Testis (tissue), 3 donors: Measurements from ENCODE around the gene SPINK9. TPM values are rescaled to one million over a fixed set of nuclear protein-coding genes. Genes with fewer than 3 reads are reported as not detected.

ENCODE experiments used
- DNase-seq: peaks from one replicate; pipeline ENCODE4 v3.0.0-alpha.2; 2019
- H3K27ac ChIP-seq, 2 donors: fragments of 200-600 bp; sonication (generic); one replicate each; pipeline ENCODE4 v1.5.1; 2019
- H3K27me3 ChIP-seq: fragments of 200-600 bp; sonication (generic); one replicate; pipeline ENCODE4 v1.5.1; 2019
- H3K36me3 ChIP-seq: fragments of 200-600 bp; sonication (generic); one replicate; pipeline ENCODE4 v1.5.1; 2017; ENCODE audit warnings: low read depth; ENCODE audit errors: missing control alignments
- H3K4me1 ChIP-seq: fragments of 200-600 bp; sonication (generic); one replicate; pipeline ENCODE4 v1.5.1; 2019
- H3K4me3 ChIP-seq, 2 donors: fragments of 200-600 bp; sonication (generic); one replicate each; pipeline ENCODE4 v1.5.1; 2017 to 2019
- H3K9me3 ChIP-seq: fragments of 200-600 bp; sonication (generic); one replicate; pipeline ENCODE4 v1.5.1; 2017
- CTCF ChIP-seq, 3 experiments: fragments of 450-650 bp in 2 of 3; fragments of 200-600 bp in 1 of 3; sonication (generic) in 1 of 3; IDR thresholded peaks; one replicate each; pipeline ENCODE4 v1.5.1; 2016 to 2019; ENCODE audit warnings: antibody characterized with exemption in 3 of 3, mild to moderate bottlenecking in 2 of 3, moderate library complexity in 1 of 3
- POLR2A ChIP-seq: fragments of 450-650 bp; IDR thresholded peaks from one replicate; pipeline ENCODE4 v1.6.1; 2017; ENCODE audit warnings: antibody characterized with exemption, mild to moderate bottlenecking, moderate library complexity
- WGBS, 2 donors: methylation state at CpG; one replicate each; pipeline ENCODE4 v1.1.5; 2018; 5-methylcytosine and 5-hydroxymethylcytosine counted together
- intact Hi-C: fragments of 100-400 bp; cut with DNase I; formaldehyde crosslinking; loops from one replicate; pipeline ENCODE4 v1.15.1; 2023; ENCODE audit warnings: low total_unique reads
- polyA plus RNA-seq: library from polyadenylated mRNA; stranded (reverse); fragments of 350-450 nt; fragmentation: Illumina TruSeq; extraction: RNeasy Lipid Tissue Mini Kit (QIAGEN cat#74804); gene quantifications from one replicate; pipeline ENCODE4 v1.2.3, GENCODE V29; 2014; ENCODE audit warnings: low read depth, low replicate concordance; ENCODE audit not compliant: insufficient read depth
- small RNA-seq, 2 donors: library from RNA; depleted of rRNA; stranded (forward); fragments of <200 nt; gene quantifications; one replicate each; pipeline ENCODE3, GENCODE V24; 2016
- total RNA-seq, 2 donors: library from RNA; depleted of rRNA; stranded (reverse); fragments of >200 nt; gene quantifications; one replicate each; pipeline ENCODE4 v1.2.3, GENCODE V29; 2016

Gene SPINK9
- total and polyA plus RNA-seq, 3 donors from 2014 or later: not detected

- Histone ChIP-seq H3K4me3 (no peak overlapping the region), H3K27ac (no peak overlapping the region), H3K27me3 (no peaks in the 10 kb centered on the region), H3K9me3 (no peaks in the 10 kb centered on the region), H3K4me1 (peaks cover 15% of the 10 kb centered on the region), H3K36me3 (no peaks in the 10 kb centered on the region)
- TF ChIP-seq POLR2A (no peak), CTCF (IDR thresholded peaks at IDR 0.05) (no peak)
- intact Hi-C loops: no loop called here
- no peak for DNase-seq
- WGBS, 2 donors: 86 to 96% methylated on average over 1 of the region's 1 CpG
These were observed 50.7 kb downstream of the SPINK9 start for GRCh38 chr5:148386041-148386440.

GRCh38 chr5:148387325-148387724, 52.0 kb downstream of the SPINK9 start:
- 73 to 82% methylated on average over 3 of the region's 3 CpGs for WGBS, 2 donors
- no peaks in the 10 kb centered on the region for H3K36me3 ChIP-seq
- TF ChIP-seq CTCF (IDR thresholded peaks at IDR 0.05): no peak
- TF ChIP-seq POLR2A: no peak
- H3K27me3 ChIP-seq: no peaks in the 10 kb centered on the region
- no peak overlapping the region for H3K27ac ChIP-seq
- peaks cover 18% of the 10 kb centered on the region for H3K4me1 ChIP-seq
- no peaks in the 10 kb centered on the region for H3K9me3 ChIP-seq
- intact Hi-C loops: no loop called here
- no peak for DNase-seq
- H3K4me3 ChIP-seq: no peak overlapping the region

GRCh38 chr5:148388696-148389095, 53.3 kb downstream of the SPINK9 start:
- no peak for TF ChIP-seq CTCF (IDR thresholded peaks at IDR 0.05)
- no peaks in the 10 kb centered on the region for H3K27me3 ChIP-seq
- intact Hi-C loops: no loop called here
- WGBS, 2 donors: 70 to 78% methylated on average over 1 of the region's 1 CpG
- no peak for DNase-seq
- H3K36me3 ChIP-seq: no peaks in the 10 kb centered on the region
- no peak overlapping the region for H3K27ac ChIP-seq
- peaks cover 18% of the 10 kb centered on the region for H3K4me1 ChIP-seq
- H3K9me3 ChIP-seq: no peaks in the 10 kb centered on the region
- no peak overlapping the region for H3K4me3 ChIP-seq

Small RNA genes within 50 kb of the gene (small RNA-seq; reads per million reads assigned to genes)
- gene RF00017: 0 reads per million in 2 donors

Other genes with a start within 250 kb of the SPINK9 start
- not detected for gene SPINK14, start 167.0 kb upstream of the SPINK9 start, total RNA-seq
- gene SPINK14, start 167.0 kb upstream of the SPINK9 start, polyA plus RNA-seq: not detected
- not detected for gene SPINK6, start 132.5 kb upstream of the SPINK9 start, total RNA-seq
- gene SPINK6, start 132.5 kb upstream of the SPINK9 start, polyA plus RNA-seq: not detected
- not detected for gene MARCOL, start 97.0 kb upstream of the SPINK9 start, total RNA-seq
- not detected for gene MARCOL, start 97.0 kb upstream of the SPINK9 start, polyA plus RNA-seq
- gene SPINK13, start 66.8 kb upstream of the SPINK9 start, total RNA-seq: under 1 TPM in 1 of 2 donors, not detected in 1; 0.50 TPM
- 3.0 TPM for gene SPINK13, start 66.8 kb upstream of the SPINK9 start, polyA plus RNA-seq
- gene SPINK7, start 23.1 kb upstream of the SPINK9 start, total RNA-seq: not detected
- not detected for gene SPINK7, start 23.1 kb upstream of the SPINK9 start, polyA plus RNA-seq
- gene FBXO38, start 48.4 kb downstream of the SPINK9 start, total RNA-seq: 10 to 100 TPM; 57.8 to 62.4 TPM
- 41.0 TPM for gene FBXO38, start 48.4 kb downstream of the SPINK9 start, polyA plus RNA-seq